ENCODE results near the gene CCBE1. TPM values are rescaled to one million over a fixed set of nuclear protein-coding genes. Genes with fewer than 3 reads are reported as not detected.

Gene CCBE1
- total and polyA plus RNA-seq, 2 of the 4 experiments (the other 2 are of a cell fraction): 64.8 to 148 TPM

DNA sequence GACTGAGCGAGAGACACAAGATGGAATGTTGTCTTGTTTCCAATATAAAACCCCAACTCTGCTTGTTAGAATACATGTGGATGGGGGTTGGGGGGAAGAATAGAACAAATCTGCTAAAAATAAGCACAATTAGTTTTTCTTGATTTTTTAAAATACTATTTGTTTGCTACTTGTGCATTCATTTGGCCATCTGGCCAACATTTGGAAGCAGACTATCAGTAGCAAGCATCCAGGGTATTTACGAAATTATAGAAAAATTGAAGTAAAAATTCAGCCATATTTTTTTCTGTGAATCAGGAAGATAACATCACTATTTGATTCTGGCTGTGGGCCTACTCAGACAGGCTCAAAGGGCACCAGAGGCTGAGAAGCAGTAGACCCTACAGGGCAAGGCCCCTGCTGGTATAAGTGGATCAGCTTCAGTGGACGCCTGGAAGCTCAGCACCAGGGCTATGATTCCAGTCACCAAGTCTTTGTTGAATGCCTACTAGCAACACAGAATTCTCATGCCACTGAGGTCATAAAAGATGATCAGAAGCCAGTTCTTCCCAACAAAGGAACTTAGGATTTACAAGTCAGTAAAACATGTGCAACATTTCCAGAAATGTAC, 133.9 kb downstream of the CCBE1 start:
- ATAC-seq (ENCODE audit: low read depth): no peak
- peaks cover 14% of the 10 kb centered on the region for H4K20me1 ChIP-seq (ENCODE audit: insufficient read depth, low read length)
- no peaks in the 10 kb centered on the region for H3K9me3 ChIP-seq (ENCODE audit: control insufficient read depth, insufficient read depth, low read length)
- H2AK9ac ChIP-seq (replicated peaks; ENCODE audit: low read depth, low read length, poor library complexity): no peak overlapping the region
- no peak overlapping the region for H3K4me3 ChIP-seq (ENCODE audit: insufficient read depth, low read depth, low read length)
- no peak overlapping the region; the same call in 1 of the 2 replicates for H4K5ac ChIP-seq (ENCODE audit: low read depth, low read length)
- H4K8ac ChIP-seq (ENCODE audit: low read depth in 2 of 2, low read length in 2 of 2): no peak overlapping the region
- no peak overlapping the region for H3K4me2 ChIP-seq (ENCODE audit: low read depth, low read length)
- H3K79me1 ChIP-seq (ENCODE audit: low read depth in 1 of 2, low read length in 2 of 2): peaks cover 30 to 59% of the 10 kb centered on the region in 2 experiments
- no peak overlapping the region for H2AFZ ChIP-seq (replicated peaks; ENCODE audit: low read length, poor library complexity)
- H3K9me1 ChIP-seq (ENCODE audit: insufficient read depth, low read length): peaks cover 4% of the 10 kb centered on the region; the same call in 1 of the 2 replicates
- TF ChIP-seq RAD21 (IDR thresholded peaks at IDR 0.05; ENCODE audit: low read length): no peak
- no peak for TF ChIP-seq MXI1 (IDR thresholded peaks at IDR 0.05; ENCODE audit: borderline replicate concordance, low read depth, low read length)
- H2BK120ac ChIP-seq (ENCODE audit: low read depth, low read length): no peak overlapping the region
- no peak overlapping the region for H3K14ac ChIP-seq (replicated peaks; ENCODE audit: low read depth, low read length)
- H2BK5ac ChIP-seq (ENCODE audit: low read depth, low read length, poor library complexity, severe bottlenecking): no peak overlapping the region
- dilution Hi-C loops (cut with HindIII; ENCODE audit: low sequenced_read_pairs, unreplicated experiment): no loop called here
- peak overlapping the region; percentile 22; the same call in 1 of the 2 replicates for H3K18ac ChIP-seq (ENCODE audit: low read depth, low read length)
- H2AK5ac ChIP-seq (ENCODE audit: low read depth, low read length): no peak overlapping the region; the same call in 1 of the 2 replicates
- H3K27me3 ChIP-seq (ENCODE audit: control insufficient read depth, insufficient read depth, low read length): no peaks in the 10 kb centered on the region
- no peak overlapping the region for H3K27ac ChIP-seq (ENCODE audit: insufficient read depth, low read length)
- H4K91ac ChIP-seq (ENCODE audit: insufficient read depth, low read depth, low read length): no peak overlapping the region
- H3K36me3 ChIP-seq (ENCODE audit: control insufficient read depth, insufficient read depth, low read length): no peaks in the 10 kb centered on the region
- BruUV-seq (replicated peaks): no TSS peak
- POLR2A ChIA-PET (ENCODE audit: unreplicated experiment): no interaction called here
- no peak overlapping the region for H3K56ac ChIP-seq (ENCODE audit: extremely low read depth, insufficient read depth, low read length)
- no peak overlapping the region for H2BK15ac ChIP-seq (ENCODE audit: low read depth, low read length)
- H3K23ac ChIP-seq (ENCODE audit: low read depth, low read length): no peak overlapping the region
- peaks cover 12% of the 10 kb centered on the region; the same call in 1 of the 2 replicates for H3K4me1 ChIP-seq (ENCODE audit: control insufficient read depth, insufficient read depth, low read length)
- CTCF ChIA-PET: no interaction called here
- no peak overlapping the region for H3K4ac ChIP-seq (ENCODE audit: low read depth, low read length)
- DNase-seq: no peak
- H3K9ac ChIP-seq (ENCODE audit: low read depth, low read length): no peak overlapping the region
- intact Hi-C loops (cut with micrococcal nuclease): no loop called here
- in situ Hi-C loops (cut with MboI; ENCODE audit: low sequenced_read_pairs): no loop called here
- 0 out of 2 replicates have a peak overlapping the region, but pooled peaks have one; percentile 9 for H2BK20ac ChIP-seq (ENCODE audit: low read depth, low read length)
- WGBS, 2 experiments (ENCODE audit: extremely low coverage in 2 of 2, insufficient read length in 1 of 2): no CpG with 5 or more reads among the region's 3 CpGs

Measured in IMR-90 (cell line).